WERI-Rb-1 (cell line): ENCODE data around the gene AQR.
A peak's percentile ranks its signal among the peaks of the same experiment; 100 is the strongest.
"Not testable (repeated sequence)": the region's sequence is repeated elsewhere in the genome, so short reads cannot be mapped to it uniquely, and the experiment has no call there.

Source experiments
- DNase-seq: peaks from one replicate; pipeline ENCODE4 v3.0.0-alpha.2; 2020
- H3K27ac ChIP-seq: fragments of 250-450 bp; sonication (Bioruptor Pico); 2 replicates; pipeline ENCODE4 v1.5.1; 2020; ENCODE audit warnings: mild to moderate bottlenecking, moderate library complexity
- H3K27me3 ChIP-seq: fragments of 250-450 bp; sonication (Bioruptor Pico); 2 replicates; pipeline ENCODE4 v1.5.1; 2021; ENCODE audit warnings: mild to moderate bottlenecking, low read depth, moderate library complexity; ENCODE audit not compliant: insufficient read depth, severe bottlenecking
- H3K36me3 ChIP-seq: fragments of 250-450 bp; sonication (Bioruptor Pico); 2 replicates; pipeline ENCODE4 v1.5.1; 2020; ENCODE audit warnings: mild to moderate bottlenecking, moderate library complexity
- H3K4me3 ChIP-seq: 2 replicates; pipeline ENCODE4 v1.5.1; 2011; ENCODE audit warnings: low read depth, mild to moderate bottlenecking, control low read depth, low read length
- H3K9me3 ChIP-seq: fragments of 250-450 bp; sonication (Bioruptor Pico); 2 replicates; pipeline ENCODE4 v1.5.1; 2021; ENCODE audit warnings: mild to moderate bottlenecking, moderate library complexity; ENCODE audit not compliant: severe bottlenecking
- CTCF ChIP-seq: IDR thresholded peaks from 2 replicates; pipeline ENCODE4 v1.5.1; 2011; ENCODE audit warnings: low read depth, mild to moderate bottlenecking, control low read depth, inconsistent platforms, low read length

Gene AQR

GRCh38 chr15:34821831-34822230 lies 147.7 kb downstream of the AQR start:
- peak overlapping the region; percentile 75 for H3K27ac ChIP-seq
- no peaks in the 10 kb centered on the region for H3K9me3 ChIP-seq
- no peaks in the 10 kb centered on the region for H3K27me3 ChIP-seq
- H3K4me3 ChIP-seq = no peak overlapping the region
- no peak for TF ChIP-seq CTCF
- peak; percentile 55 for DNase-seq
- H3K36me3 ChIP-seq = no peaks in the 10 kb centered on the region

- no peaks in the 10 kb centered on the region for H3K36me3 ChIP-seq
- H3K27ac ChIP-seq = no peak overlapping the region
- no peak overlapping the region for H3K4me3 ChIP-seq
- no peak for TF ChIP-seq CTCF
- no peaks in the 10 kb centered on the region for H3K9me3 ChIP-seq
- no peaks in the 10 kb centered on the region for H3K27me3 ChIP-seq
- no peak for DNase-seq
These were observed 149.4 kb downstream of the AQR start for GRCh38 chr15:34820110-34820509.

- Histone ChIP-seq H3K27ac (no peak overlapping the region), H3K9me3 (no peaks in the 10 kb centered on the region), H3K27me3 (no peaks in the 10 kb centered on the region), H3K4me3 (no peak overlapping the region), H3K36me3 (no peaks in the 10 kb centered on the region)
- DNase-seq = no peak
- no peak for TF ChIP-seq CTCF
These were observed 151.0 kb downstream of the AQR start for GRCh38 chr15:34818526-34818925.

- no peaks in the 10 kb centered on the region for H3K27me3 ChIP-seq
- no peaks in the 10 kb centered on the region for H3K36me3 ChIP-seq
- no peak for TF ChIP-seq CTCF
- no peaks in the 10 kb centered on the region for H3K9me3 ChIP-seq
- H3K4me3 ChIP-seq = no peak overlapping the region
- DNase-seq = no peak
- no peak overlapping the region for H3K27ac ChIP-seq
These were observed 153.7 kb downstream of the AQR start for GRCh38 chr15:34815836-34816235.

GRCh38 chr15:34813446-34814190 lies 155.9 kb downstream of the AQR start:
- Histone ChIP-seq H3K9me3 (no peaks in the 10 kb centered on the region), H3K27ac (no peak overlapping the region)
- DNase-seq = no peak

GRCh38 chr15:34812868-34813365 lies 156.6 kb downstream of the AQR start:
- DNase-seq, H3K4me3 ChIP-seq, H3K27me3 ChIP-seq, H3K27ac ChIP-seq, H3K9me3 ChIP-seq, H3K36me3 ChIP-seq: not testable (repeated sequence)

More at GRCh38 chr15:34813446-34814190, 155.9 kb downstream of the AQR start:
- no peak for TF ChIP-seq CTCF
- Histone ChIP-seq H3K27me3 (no peaks in the 10 kb centered on the region), H3K36me3 (no peaks in the 10 kb centered on the region), H3K4me3 (no peak overlapping the region)
